ENCODE measurements around the gene OR4D10.

GRCh38 chr11:59429924-59430516 is 43.1 kb upstream of the OR4D10 start:
- TF ChIP-seq POLR2A (IDR thresholded peaks at IDR 0.05) = no peak
- TF ChIP-seq CTCF (IDR thresholded peaks at IDR 0.05) = peak in 2 of 3 experiments; percentile 4 to 30

Data from vagina (tissue), 2 donors.